ENCODE measurements around the gene GEMIN2.
"Not testable (repeated sequence)": the region's sequence is repeated elsewhere in the genome, so short reads cannot be mapped to it uniquely, and the experiment has no call there.

The GEMIN2 gene

GRCh38 chr14:39113685-39114072, 444 bp upstream of the GEMIN2 start:
- H3K27ac ChIP-seq: peak overlapping the region; percentile 84
- no peak for TF ChIP-seq ZFX (IDR thresholded peaks at IDR 0.05; ENCODE audit: borderline replicate concordance)
- no peak for TF ChIP-seq CTCF (IDR thresholded peaks at IDR 0.05)

GRCh38 chr14:39122330-39123138, 8.4 kb downstream of the GEMIN2 start:
- no peak for TF ChIP-seq CTCF (IDR thresholded peaks at IDR 0.05)
- TF ChIP-seq ZFX (IDR thresholded peaks at IDR 0.05; ENCODE audit: borderline replicate concordance): no peak

GRCh38 chr14:39137835-39138234, 23.7 kb downstream of the GEMIN2 start:
- H3K27ac ChIP-seq: not testable (repeated sequence)

More at GRCh38 chr14:39122330-39123138, 8.4 kb downstream of the GEMIN2 start:
- H3K27ac ChIP-seq: no peak overlapping the region

GRCh38 chr14:39138440-39138839, 24.3 kb downstream of the GEMIN2 start:
- TF ChIP-seq CTCF (IDR thresholded peaks at IDR 0.05): no peak
- TF ChIP-seq ZFX (IDR thresholded peaks at IDR 0.05; ENCODE audit: borderline replicate concordance): no peak
- no peak overlapping the region for H3K27ac ChIP-seq

- no peak overlapping the region for H3K27ac ChIP-seq
- TF ChIP-seq CTCF (IDR thresholded peaks at IDR 0.05) (no peak), ZFX (IDR thresholded peaks at IDR 0.05; ENCODE audit: borderline replicate concordance) (no peak)
These were observed 26.0 kb downstream of the GEMIN2 start for GRCh38 chr14:39140170-39140569.

- not testable (repeated sequence) for H3K27ac ChIP-seq
These were observed 27.5 kb downstream of the GEMIN2 start for GRCh38 chr14:39141623-39142022.

- not testable (repeated sequence) for H3K27ac ChIP-seq
These were observed 29.1 kb downstream of the GEMIN2 start for GRCh38 chr14:39143226-39143625.

- no peak overlapping the region for H3K27ac ChIP-seq
- TF ChIP-seq CTCF (IDR thresholded peaks at IDR 0.05) (no peak), ZFX (IDR thresholded peaks at IDR 0.05; ENCODE audit: borderline replicate concordance) (no peak)
These were observed 31.3 kb downstream of the GEMIN2 start for GRCh38 chr14:39145266-39145966.

Data from 22Rv1 (cell line).